OCI-LY3 (cell line): Measurements from ENCODE around the gene ACCS.

ENCODE experiments used
- CTCF ChIP-seq: fragments of 200-600, 300-600 bp; sonication (generic); IDR thresholded peaks from 2 replicates; pipeline ENCODE4 v1.5.1; 2014; ENCODE audit warnings: antibody characterized with exemption, low read length, low read depth
- EZH2phosphoT487 ChIP-seq: fragments of 200-600 bp; shearing (Covaris generic); IDR thresholded peaks from 2 replicates; pipeline ENCODE4 v1.6.1; 2018; ENCODE audit warnings: antibody characterized with exemption, mixed run types, low read depth

- TF ChIP-seq CTCF (peak; percentile 95), EZH2phosphoT487 (no peak)
Observed at GRCh38 chr11:44036811-44037657, 29.0 kb upstream of the ACCS start.
